Non-pigmented ciliary epithelial cell (primary cell): Measurements from ENCODE around the gene ALS2CL.
"Not testable (repeated sequence)": the region's sequence is repeated elsewhere in the genome, so short reads cannot be mapped to it uniquely, and the experiment has no call there.

Experiments
- DNase-seq: peaks from one replicate; pipeline ENCODE4 v3.0.0-alpha.2; 2010; ENCODE audit warnings: low read depth

The ALS2CL gene

DNA sequence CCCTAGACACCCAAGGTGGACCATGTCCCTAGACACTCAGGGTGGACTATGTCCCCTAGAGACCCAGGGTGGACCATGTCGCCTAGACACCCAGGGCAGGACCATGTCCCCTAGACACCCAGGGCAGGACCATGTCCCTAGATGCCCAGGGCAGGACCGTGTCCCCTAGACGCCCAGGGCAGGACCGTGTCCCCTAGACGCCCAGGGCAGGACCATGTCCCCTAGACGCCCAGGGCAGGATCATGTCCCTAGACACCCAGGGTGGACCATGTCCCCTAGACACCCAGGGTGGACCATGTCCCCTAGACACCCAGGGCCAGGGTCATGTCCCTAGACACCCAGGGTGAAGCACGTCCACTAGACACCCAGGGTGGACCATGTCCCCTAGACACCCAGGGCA lies 10.9 kb upstream of the ALS2CL start:
- not testable (repeated sequence) for DNase-seq

DNA sequence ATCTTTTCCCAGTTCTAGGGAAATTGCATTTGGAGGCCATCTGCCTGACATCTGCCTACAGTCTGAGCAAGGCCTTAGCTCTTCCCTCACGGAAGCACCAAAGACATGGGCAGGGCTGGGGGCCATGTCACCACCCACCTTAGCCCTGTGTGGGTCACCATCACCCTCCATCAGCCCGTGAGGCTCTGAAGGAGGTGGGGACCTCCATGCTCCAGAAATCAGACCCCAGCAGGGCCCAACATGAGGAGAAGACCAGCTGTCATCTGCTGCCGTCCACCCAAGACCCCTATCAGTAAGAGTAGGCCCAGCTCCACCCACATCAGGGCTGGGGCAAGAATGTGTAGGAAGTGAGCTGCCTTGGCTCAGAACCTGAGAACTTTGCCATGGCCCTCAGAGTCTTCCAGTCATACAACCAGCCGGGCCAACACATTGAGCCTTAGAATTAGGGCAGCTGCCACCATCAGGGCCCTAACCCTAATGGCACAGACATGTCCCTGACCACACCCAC lies 9.6 kb upstream of the ALS2CL start:
- no peak for DNase-seq

DNA sequence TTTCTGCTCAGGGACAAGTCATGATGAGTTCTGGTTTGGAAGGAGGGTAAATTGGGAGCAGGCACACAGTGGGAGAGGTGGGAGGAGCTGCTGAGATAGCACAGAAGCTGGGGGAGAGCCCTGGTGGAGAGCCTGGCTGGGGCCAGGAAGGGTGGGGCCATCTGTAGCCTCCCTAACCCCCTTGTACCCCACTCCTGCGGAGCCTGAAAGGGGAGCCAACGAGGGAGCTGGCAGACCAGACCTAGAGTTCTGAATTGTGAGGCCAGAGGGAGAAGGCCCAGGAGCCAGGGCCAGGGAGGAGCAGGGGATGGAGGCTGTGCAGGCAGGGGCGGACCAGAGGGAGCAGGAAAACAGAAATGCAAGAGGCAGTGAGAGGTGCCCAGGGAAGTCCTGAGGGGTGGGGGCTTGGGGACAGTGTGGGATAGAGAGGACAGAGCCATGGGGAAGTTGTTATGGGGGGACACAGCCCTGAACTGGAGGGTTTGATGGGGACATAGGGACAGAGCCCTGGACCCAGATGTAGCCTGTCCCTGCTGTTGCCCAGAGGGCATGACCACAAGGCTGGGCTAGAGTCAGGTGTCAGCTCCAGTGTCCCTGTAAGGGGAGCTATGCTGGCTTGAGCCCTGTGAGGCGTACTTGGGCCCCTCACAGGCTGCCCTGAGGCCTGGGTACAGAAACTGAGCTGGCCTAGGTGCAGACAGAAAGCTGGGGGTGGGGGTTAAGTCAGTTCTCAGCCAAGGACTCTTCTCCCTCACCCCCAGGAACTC lies 8.9 kb upstream of the ALS2CL start:
- no peak for DNase-seq

DNA sequence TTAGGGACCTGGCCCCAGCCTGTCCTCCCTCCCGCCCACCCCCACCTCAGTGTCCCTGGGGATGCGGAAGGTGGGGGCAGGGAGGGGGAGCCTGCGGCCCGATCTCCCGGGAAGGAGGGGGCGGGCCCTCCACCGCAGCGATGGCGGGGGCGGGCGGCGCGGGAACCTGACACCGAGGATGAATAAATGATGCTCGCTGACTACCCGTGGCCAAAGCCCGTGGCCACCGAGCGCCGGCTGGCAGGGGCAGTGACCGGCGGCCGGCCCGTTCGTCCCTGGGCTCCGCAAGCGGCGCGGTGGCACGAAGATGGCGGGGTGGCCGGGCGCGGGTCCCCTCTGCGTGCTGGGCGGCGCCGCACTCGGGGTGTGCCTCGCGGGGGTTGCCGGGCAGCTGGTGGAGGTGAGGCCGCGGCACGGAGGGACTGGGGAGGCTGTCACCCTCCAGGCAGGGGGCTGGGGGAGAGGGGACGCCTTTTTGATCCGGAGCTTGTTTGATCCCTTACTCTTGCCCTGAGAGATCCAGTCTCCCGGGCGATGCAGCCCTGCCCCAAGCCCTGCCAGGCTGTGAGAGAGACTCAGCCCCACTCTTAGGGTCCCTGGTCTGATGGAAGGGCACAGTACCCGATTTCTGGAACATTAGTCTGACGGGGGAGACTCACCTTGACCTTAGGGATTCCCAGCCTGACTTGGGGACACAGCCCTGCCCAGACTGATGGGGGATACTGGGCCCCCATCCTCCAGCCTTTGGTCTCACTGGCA lies 7.9 kb upstream of the ALS2CL start, which contains the start of gene TMIE:
TMIE (plus strand) TSS at position 212 of the 759 bp plus-strand sequence; CDS start at position 308, 96 bp downstream.
- DNase-seq, result no peak

DNA sequence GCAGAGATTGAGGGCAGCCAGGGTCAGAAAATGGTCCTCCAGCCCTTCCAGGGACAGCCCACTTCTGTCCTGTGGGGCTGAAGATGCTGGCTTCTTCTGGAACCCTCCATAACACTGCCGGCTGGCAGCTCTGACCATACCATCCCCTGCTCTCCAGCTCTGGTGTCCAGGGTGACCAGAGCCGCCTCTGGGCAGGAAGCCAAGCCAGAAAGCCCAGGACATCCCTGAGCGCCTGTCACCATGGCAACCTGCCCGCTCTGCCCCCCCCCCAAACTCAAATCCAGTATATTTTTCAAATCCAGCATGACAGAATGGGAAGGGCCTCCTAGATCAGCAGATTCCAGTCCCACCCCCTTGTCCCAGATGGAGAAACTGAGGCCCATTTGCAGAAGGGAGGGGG lies 7.3 kb upstream of the ALS2CL start:
- no peak for DNase-seq

DNA sequence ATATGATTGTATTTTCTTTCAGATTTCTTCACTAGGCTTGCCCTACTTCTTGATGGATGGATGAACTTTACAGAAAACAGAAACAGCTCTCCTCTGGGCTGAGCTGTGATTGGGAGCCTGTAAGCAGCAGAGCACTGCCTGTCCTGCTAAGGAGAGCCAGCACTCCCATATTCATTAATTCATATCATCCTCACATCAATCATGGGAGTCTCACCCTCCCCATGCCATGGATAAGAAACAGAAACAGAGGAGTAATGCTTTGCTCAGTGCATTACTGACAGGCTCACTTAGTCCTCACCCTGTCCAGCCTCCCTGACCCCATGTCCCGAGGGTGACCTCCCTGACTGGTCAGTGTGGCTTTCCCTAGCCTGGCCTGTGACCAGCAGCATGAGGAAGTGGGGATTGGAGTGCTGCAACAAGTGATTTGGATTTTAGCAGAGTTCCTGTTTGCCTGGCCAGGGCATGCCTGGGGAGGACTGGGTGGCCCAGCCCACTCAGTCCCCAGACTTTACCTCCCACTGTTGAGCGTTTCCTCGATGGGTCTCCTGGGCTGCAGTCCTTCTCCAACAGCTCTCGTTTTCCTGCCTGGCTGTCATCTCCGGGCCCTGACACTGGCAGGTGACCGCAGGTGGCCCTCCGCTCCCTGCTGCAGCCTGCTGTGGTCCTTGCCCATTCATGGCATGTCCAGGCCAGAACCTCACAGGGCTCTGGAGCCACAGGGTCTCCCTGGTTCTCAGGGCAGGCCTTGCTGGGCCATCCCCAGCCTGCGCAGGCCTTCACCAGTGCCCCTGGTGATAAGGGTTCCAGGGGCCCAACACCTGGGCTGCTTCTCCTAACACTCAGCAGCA lies 6.4 kb upstream of the ALS2CL start:
- DNase-seq, result no peak

DNA sequence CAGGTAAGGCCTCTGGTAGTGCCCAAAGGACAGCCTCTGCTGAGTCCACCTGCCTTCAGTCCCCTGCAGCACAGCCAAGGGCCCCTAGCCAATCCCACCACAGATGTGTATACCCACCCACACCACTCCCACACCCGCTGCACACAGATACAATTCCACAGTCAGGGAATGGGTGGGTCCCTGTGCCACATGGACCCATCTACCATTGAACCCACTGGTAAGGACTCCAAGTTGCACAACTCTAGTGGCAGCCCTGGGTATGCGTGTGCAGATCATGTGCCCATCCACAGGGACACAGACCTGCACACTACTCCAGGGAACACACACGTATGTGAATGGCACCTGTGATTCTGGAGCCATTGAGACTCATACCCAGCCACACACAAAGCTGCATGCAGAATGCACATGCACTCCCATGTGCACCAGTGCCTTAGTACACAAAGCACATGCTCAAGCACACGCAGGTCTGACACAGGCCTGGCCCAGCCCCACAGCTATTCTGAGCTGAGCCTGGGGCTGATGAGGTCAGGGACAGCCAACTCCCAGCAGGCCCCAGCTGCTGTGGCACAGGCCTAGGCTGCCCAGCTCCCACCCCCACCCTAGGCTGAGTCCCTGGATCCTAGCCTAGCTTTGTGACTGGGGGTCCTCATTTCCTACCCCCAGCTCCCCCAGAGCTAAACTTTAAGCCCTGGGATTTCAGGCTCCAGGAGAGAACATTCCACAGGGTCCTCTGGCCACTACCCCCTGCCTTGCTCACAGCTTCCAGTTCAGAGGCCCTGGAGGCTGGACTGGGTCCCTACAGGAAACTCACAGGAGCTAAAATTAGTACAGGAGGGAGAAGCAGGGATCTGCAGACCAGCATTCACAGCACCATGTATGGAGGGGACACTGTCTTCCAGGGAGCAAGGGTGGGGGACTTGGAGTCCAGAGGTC lies 2.7 kb upstream of the ALS2CL start:
- DNase-seq, result no peak

DNA sequence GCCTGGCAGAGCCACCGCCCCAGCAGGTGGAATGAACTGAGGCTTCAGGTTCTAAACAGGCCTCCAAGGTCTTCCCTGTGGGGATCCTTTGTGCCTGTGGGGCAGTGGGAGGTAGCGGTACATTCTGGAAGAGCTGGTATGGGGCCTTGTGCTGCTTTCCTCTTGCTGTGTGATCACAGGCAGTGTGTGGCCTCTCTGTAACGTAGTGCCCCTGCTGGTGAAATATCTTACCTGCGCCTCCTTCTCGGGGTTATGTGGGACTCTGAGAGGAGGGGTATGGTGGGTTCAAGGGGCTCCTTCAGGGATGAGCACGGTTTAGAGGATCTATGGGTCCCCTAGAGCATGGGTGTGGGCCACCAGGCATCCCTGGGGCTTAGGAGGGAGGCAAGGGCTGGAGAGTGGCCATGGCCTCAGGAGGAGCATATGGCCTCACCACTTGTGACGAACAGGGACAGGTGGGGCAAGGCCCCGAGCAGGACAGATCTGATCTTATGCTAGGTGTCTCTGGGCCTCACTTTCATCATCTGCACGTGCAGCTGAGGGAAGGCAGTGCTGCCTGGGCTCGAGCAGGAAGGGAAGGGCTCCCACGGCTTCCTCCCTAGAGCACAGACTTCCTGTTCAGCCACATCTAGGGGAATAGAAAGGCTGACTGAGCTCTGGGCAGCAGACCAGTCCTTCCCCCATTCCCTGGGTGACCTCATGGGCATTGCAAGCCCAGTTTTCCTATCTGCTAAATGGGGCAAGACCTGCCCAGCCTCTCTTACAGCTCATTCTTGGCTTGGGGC lies 1.9 kb upstream of the ALS2CL start:
- DNase-seq, result no peak

DNA sequence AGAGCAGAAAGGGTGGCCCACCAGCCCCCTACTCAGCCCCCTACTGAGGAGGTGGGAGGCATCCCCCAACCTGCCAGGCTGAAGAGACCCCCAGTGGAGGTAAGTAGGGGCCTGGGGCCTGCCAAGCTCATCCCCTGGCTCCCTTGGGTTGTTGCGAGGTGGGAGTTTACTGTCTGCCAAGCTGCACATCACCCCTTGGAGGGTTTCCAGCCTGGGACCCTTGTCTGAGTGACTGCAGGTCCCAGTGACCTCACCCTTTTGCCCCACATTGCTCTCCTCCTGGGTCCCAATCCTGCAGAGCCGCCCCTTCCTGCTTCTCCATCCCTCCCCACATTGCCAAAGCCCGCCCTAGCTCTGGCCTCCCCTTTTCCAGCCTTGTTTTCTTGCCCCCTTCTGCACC lies 1.0 kb upstream of the ALS2CL start:
- DNase-seq, result no peak

DNA sequence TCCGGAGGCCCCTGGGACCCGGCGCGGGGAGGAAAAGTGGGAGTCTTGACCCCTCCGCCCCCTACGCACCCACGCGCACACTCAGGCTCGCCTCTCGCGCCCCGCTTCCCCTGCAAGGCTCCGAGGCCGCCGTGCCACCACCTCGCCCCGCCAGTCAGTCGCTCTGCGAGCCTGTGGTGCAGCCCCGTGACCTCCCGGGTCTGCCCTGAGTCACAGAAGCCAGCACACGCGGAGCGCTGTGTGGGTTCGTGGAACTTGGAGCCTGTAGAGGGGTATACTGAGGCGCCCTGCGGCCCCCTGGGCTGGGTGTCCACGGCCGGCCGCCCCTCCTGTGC lies 380 bp upstream of the ALS2CL start:
- no peak for DNase-seq

DNA sequence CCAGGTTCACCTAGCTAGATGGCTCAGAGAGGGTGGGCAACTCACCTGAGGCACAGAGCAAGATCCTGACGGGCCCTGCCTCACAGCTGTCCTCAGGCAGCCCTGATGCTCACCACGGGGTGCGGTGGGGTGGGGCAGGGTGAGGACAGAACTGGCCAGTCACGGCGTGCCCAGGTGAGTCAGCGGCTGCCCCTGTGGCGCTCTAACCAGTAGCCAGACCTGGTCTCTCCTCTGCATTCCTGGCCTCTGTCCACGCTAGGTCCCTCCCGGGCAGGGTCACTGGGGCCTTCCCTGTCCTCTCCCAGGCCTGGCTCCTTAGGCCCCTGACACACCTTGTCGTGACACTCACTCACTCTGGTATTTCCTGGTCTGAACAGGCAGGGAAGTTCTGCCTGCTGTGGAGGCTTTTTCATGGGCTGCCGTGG lies 901 bp downstream of the ALS2CL start:
- no peak for DNase-seq

DNA sequence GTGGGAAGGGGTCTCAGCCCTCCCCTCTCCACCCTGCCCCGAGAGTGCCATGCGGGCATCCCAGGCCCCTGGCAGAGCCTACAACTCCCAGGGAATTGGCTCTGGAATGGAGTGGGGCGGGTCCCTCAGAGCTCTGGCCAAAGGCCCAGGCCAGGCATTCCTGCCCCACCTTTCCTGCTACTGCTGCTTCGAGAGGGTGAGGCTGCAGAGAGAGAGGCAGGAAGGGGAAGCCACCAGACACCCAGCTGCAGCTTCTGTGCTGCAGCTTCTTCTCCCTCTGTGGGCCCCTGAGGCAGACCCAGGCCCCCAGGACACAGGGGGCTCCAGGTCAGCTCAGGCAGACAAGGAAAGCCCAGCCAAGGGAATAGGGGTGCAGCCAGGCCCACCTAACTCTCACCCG lies 2.7 kb downstream of the ALS2CL start:
- DNase-seq, result no peak

DNA sequence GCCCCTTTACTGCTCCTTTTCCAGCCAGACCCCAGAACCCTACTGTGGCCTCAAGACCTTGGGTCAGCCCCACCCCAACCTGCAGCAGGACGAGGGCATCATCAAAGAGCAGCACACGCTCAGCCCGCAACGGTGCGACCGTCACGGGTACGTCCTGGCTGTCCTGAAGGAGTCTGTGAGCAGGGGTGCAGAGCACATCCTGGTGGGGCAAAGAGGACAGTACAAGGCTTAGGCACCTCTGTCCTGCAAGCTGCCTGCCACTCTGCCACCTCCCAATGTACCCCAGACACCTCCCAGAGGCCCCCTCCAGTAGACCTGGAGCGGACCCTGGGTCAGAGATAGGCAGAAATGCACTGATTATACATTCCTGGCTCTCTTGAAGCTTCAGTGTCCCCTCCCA lies 8.0 kb downstream of the ALS2CL start:
- DNase-seq, result no peak

DNA sequence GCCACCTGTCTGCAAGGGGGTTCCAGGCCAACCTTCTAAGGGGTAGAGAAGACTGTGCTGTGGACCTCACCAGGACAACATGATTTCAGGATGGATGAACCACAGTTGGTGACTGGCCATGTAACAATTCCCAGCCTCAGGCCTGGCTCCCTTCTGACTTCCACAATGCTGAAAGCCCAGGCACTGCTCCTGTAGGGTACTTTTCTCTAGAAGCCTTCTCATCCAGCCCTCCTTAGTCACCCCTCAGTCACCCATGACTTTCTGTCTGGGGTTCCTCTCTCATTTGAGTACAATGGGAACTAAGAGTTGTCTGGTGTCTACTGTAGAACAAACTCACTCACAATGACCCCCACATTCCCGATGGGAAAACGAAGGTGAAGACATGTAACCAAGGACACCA lies 8.6 kb downstream of the ALS2CL start:
- no peak for DNase-seq

DNA sequence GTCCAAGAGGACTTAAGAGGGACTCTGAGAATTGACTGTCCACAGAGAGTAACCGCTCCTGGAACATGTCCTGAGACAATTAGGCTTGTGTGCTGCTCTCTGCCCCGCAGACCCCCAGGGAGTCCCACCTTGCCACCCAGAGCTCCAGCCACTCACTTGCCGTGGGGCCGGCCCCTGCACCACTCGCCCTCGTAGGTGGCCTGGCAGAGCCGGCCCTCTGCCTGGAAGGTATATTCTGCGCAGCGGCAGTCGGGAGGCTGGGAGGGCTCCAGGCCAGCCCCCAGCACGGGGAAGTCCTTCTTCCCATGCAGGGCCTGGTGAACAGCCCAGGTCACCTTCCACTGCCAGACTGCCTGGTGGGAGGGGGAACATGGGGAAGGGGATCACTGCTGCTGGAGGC lies 10.5 kb downstream of the ALS2CL start:
- no peak for DNase-seq

DNA sequence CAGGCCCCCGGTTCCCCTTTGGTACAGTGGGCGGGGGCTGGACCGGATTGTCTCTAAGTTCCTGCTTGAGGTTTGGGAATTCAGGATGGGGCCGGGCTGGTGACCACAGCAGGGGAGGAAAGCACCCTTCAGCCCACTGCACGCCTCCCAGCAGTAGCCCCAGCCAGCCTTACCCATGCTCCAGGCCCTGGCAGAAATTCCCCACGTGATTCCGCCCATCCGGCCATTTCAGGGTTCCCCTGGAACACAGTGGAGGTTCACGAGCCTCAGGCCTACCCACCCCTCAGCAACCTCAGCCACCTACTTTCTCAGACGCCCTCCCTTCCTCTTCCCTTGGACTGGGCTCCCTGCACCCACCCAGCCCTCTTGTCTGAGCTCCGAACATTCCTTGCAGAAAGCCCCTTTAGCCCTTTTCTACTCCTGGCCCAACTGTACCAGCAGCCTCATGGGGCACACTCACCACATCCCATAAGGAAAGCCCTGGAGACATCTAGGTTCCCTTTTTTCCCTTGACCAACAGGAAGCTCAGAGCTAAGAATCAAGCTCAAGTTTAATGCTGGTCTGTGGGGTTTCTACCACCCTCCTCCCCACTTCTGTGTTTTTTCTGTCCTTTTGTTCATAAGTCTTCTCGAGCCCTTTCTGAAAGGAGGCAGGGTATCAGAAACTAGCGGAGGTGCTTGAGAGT lies 11.5 kb downstream of the ALS2CL start:
- no peak for DNase-seq

DNA sequence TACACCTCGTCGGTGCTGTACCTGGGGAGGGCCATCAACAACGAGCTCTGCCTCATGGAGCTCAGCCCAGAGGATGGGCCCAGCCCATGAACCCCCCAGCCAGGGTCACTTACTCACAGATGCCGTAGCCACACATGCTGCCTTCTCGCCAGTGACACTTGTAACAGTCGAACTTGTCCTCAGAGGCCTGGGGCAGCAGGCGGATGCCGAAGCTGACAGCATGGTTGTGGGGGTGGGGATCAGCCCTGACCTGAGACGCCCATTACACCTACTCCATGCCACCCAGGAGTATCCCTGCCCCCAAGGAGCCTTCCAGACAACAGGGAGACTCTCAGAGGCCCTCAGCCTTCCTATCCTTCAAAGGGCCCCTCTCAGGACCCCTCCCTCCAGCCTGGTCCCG lies 12.1 kb downstream of the ALS2CL start:
- DNase-seq, result no peak

DNA sequence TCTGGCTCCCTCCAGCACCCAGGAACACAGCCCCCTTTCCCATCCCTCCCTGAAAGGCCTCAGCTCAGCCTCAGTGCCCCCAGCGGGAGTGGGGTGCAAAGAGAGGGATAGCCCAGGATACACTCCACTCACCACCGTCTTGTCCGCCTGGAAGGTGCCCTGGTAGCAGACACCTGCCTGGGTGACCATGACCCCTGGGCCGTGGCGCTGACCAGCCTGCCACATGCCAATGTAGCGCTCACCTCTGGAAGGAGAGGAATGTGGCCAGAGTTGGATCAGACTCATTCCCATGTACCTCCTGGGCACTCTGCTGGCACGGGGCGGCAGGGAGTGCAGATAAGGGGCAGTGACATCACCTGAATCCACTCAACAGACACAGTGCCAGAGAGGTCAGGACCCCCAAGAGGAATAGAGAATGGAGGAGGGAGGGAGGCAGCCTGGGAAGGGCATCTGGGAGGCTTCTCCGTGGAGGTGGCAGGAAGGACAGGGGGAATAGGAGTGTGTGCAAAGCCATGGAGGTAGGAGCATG lies 13.1 kb downstream of the ALS2CL start:
- no peak for DNase-seq

DNA sequence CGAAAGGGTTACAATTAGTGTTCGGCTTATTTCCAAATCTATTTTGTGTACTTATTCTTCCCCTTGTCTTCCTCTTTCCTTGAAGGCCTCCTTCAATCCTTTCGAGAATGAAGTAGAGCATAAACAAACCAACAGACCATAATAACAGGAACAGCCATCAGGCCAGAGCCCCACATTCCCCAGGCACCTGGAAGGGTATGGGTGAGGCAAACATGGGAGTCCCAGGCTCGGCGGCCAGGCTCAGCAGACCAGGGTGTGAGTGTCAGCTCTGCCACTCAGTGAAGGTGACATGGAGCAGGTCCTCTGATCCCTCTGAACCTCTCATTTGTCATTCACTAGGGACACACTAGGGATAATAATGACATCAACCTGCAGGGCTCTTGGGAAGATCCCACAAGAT lies 13.8 kb downstream of the ALS2CL start:
- no peak for DNase-seq

DNA sequence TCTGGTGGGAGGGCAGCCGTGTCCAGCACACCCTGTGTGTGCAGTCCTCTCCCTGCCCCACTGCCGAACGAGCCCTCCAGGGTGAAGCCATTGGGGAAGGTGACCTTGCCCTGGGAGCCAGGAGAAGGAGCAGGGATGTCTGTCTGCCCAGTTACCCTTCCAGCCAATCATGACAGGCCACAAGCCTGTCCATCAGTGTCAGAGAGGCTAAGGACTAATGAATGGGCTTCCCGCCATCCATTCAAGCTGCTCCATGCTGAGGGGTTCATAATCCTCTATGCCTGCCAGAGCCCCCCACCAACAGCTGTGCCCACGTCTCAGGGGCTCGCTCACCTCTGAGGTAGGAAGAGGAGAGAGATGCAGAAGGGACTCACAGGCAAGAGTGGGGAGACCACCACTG lies 15.2 kb downstream of the ALS2CL start:
- DNase-seq, result no peak
